Thoracic aorta (tissue), 2 donors: ENCODE results near the gene HBM. TPM values are rescaled to one million over a fixed set of nuclear protein-coding genes. Genes with fewer than 3 reads are reported as not detected.
A peak's percentile ranks its signal among the peaks of the same experiment; 100 is the strongest.

Experiments
- ATAC-seq: fragments of 150-250 bp; one replicate; pipeline ENCODE4 v1.8.0; 2017; ENCODE audit warnings: low read depth; ENCODE audit not compliant: insufficient number of reproducible peaks, low FRiP score
- DNase-seq: peaks from one replicate; pipeline ENCODE4 v3.0.0-alpha.2; 2020; ENCODE audit warnings: low spot score
- H3K27ac ChIP-seq, 2 donors: fragments of 200-600 bp; sonication (generic); 1 replicate in 1 of 2; 2 replicates in 1 of 2; pipeline ENCODE4 v1.5.1; 2016; ENCODE audit warnings: mild to moderate bottlenecking in 2 of 2, moderate library complexity in 2 of 2
- H3K27me3 ChIP-seq: fragments of 200-600 bp; sonication (generic); replicated peaks from 2 replicates; pipeline ENCODE4 v1.6.0; 2016; ENCODE audit warnings: mild to moderate bottlenecking; ENCODE audit not compliant: insufficient read depth
- H3K36me3 ChIP-seq: fragments of 200-600 bp; sonication (generic); one replicate; pipeline ENCODE4 v1.5.1; 2016
- H3K4me1 ChIP-seq, 2 donors: fragments of 200-600 bp; sonication (generic); 1 replicate in 1 of 2; 2 replicates in 1 of 2; pipeline versions ENCODE4 v1.5.1 to v1.6.0; 2016; ENCODE audit warnings: low read depth in 2 of 2, mild to moderate bottlenecking in 1 of 2; ENCODE audit not compliant: control insufficient read depth in 1 of 2
- H3K4me3 ChIP-seq: fragments of 200-600 bp; sonication (generic); 2 replicates; pipeline ENCODE4 v1.5.1; 2016; ENCODE audit warnings: mild to moderate bottlenecking
- H3K9me3 ChIP-seq: fragments of 200-600 bp; sonication (generic); 2 replicates; pipeline ENCODE4 v1.5.1; 2016
- CTCF ChIP-seq: fragments of 200-600 bp; sonication (generic); IDR thresholded peaks from one replicate; pipeline ENCODE4 v1.5.1; 2019; ENCODE audit warnings: antibody characterized with exemption
- total RNA-seq, 2 donors: library from RNA; depleted of rRNA; stranded (reverse); fragments of >200 nt; gene quantifications; one replicate each; pipeline versions ENCODE4 v1.1.0 to v1.2.3, GENCODE V29; 2016

The HBM gene
- total RNA-seq, result not detected

GRCh38 chr16:165539-166374, at the start of gene HBM:
Gene HBM, plus strand, starts transcription at chr16:165978. Its CDS starts 20 bp downstream, at chr16:165998.
- Histone ChIP-seq H3K4me1 (peaks cover 13 to 19% of the 10 kb centered on the region in 2 donors), H3K27ac (peak within 1 kb of the TSS in 1 of 2 donors; percentile 17), H3K4me3 (peak within 1 kb of the TSS; percentile 50), H3K9me3 (no peaks in the 10 kb centered on the region), H3K27me3 (peaks cover 32% of the 10 kb centered on the region), H3K36me3 (no peaks in the 10 kb centered on the region)
- ATAC-seq (no peak), DNase-seq (no peak)
- TF ChIP-seq CTCF, result no peak

- peaks cover 10% of the 10 kb centered on the region for H3K36me3 ChIP-seq
- no peak overlapping the region for H3K4me3 ChIP-seq
- no peak for DNase-seq
- no peaks in the 10 kb centered on the region for H3K9me3 ChIP-seq
- H3K27me3 ChIP-seq, result no peaks in the 10 kb centered on the region
- TF ChIP-seq CTCF, result no peak
- H3K27ac ChIP-seq, result no peak overlapping the region
- no peak for ATAC-seq
- H3K4me1 ChIP-seq, result peaks cover 0 to 9% of the 10 kb centered on the region in 2 donors
These were observed 49.8 kb upstream of the HBM start for GRCh38 chr16:116015-116414.

GRCh38 chr16:117379-118365, 48.1 kb upstream of the HBM start:
- H3K27me3 ChIP-seq, result no peaks in the 10 kb centered on the region
- H3K9me3 ChIP-seq, result no peaks in the 10 kb centered on the region
- H3K36me3 ChIP-seq, result peaks cover 10% of the 10 kb centered on the region
- peaks cover 0 to 11% of the 10 kb centered on the region in 2 donors for H3K4me1 ChIP-seq
- peak; percentile 50 for TF ChIP-seq CTCF
- no peak overlapping the region for H3K4me3 ChIP-seq
- H3K27ac ChIP-seq, result no peak overlapping the region
- DNase-seq (no peak), ATAC-seq (no peak)

GRCh38 chr16:118857-119256, 46.9 kb upstream of the HBM start:
- H3K27ac ChIP-seq, result no peak overlapping the region
- ATAC-seq (no peak), DNase-seq (no peak)
- TF ChIP-seq CTCF, result no peak
- no peaks in the 10 kb centered on the region for H3K27me3 ChIP-seq
- peaks cover 10% of the 10 kb centered on the region for H3K36me3 ChIP-seq
- H3K9me3 ChIP-seq, result no peaks in the 10 kb centered on the region
- H3K4me3 ChIP-seq, result no peak overlapping the region
- peaks cover 0 to 4% of the 10 kb centered on the region in 2 donors for H3K4me1 ChIP-seq

GRCh38 chr16:119295-119694, 46.5 kb upstream of the HBM start:
- Histone ChIP-seq H3K27me3 (no peaks in the 10 kb centered on the region), H3K9me3 (no peaks in the 10 kb centered on the region), H3K4me1 (peaks cover 0 to 4% of the 10 kb centered on the region in 2 donors), H3K36me3 (peaks cover 10% of the 10 kb centered on the region), H3K27ac (no peak overlapping the region), H3K4me3 (no peak overlapping the region)
- no peak for ATAC-seq
- DNase-seq, result no peak
- no peak for TF ChIP-seq CTCF
